8988T (cell line): Measurements from ENCODE around the gene FOXJ3.

Experiments used
- DNase-seq: peaks from one replicate; pipeline ENCODE4 v3.0.0; 2011

The FOXJ3 gene

GRCh38 chr1:42183210-42183956, 151.7 kb downstream of the FOXJ3 start:
- no peak for DNase-seq

- DNase-seq, result no peak
Measured at GRCh38 chr1:42181687-42182086, 153.3 kb downstream of the FOXJ3 start.

- DNase-seq, result no peak
Measured at GRCh38 chr1:42179900-42180329, 155.1 kb downstream of the FOXJ3 start.

GRCh38 chr1:42179275-42179674, 155.8 kb downstream of the FOXJ3 start:
- DNase-seq, result no peak

GRCh38 chr1:42178249-42178648, 156.8 kb downstream of the FOXJ3 start:
- no peak for DNase-seq

GRCh38 chr1:42177541-42177981, 157.5 kb downstream of the FOXJ3 start:
- no peak for DNase-seq

GRCh38 chr1:42176902-42177519, 158.0 kb downstream of the FOXJ3 start:
- no peak for DNase-seq

GRCh38 chr1:42175314-42176054, 159.6 kb downstream of the FOXJ3 start:
- DNase-seq, result no peak

GRCh38 chr1:42173961-42174735, 160.9 kb downstream of the FOXJ3 start:
- no peak for DNase-seq

GRCh38 chr1:42173155-42173933, 161.7 kb downstream of the FOXJ3 start:
- DNase-seq, result peak; percentile 54

- DNase-seq, result no peak
Measured at GRCh38 chr1:42172381-42173133, 162.5 kb downstream of the FOXJ3 start.

- DNase-seq, result no peak
Measured at GRCh38 chr1:42171679-42172266, 163.3 kb downstream of the FOXJ3 start.

GRCh38 chr1:42170779-42171621, 164.0 kb downstream of the FOXJ3 start:
- DNase-seq, result no peak

- no peak for DNase-seq
Measured at GRCh38 chr1:42168763-42169162, 166.3 kb downstream of the FOXJ3 start.

GRCh38 chr1:42168391-42168670, 166.7 kb downstream of the FOXJ3 start:
- no peak for DNase-seq

- no peak for DNase-seq
Measured at GRCh38 chr1:42167611-42168390, 167.2 kb downstream of the FOXJ3 start.

GRCh38 chr1:42165511-42166210, 169.4 kb downstream of the FOXJ3 start:
- DNase-seq, result no peak

GRCh38 chr1:42164551-42165420, 170.2 kb downstream of the FOXJ3 start, which contains the start of gene GUCA2A:
Gene GUCA2A, minus strand, starts transcription at chr1:42164745. Its CDS starts 33 bp downstream, at chr1:42164712.
- no peak for DNase-seq
